Endothelial cell of umbilical vein (primary cell): ENCODE results near the gene CCDC82.

ENCODE experiments used
- CTCF ChIP-seq, 2 donors: IDR thresholded peaks; 1 replicate in 1 of 2; 2 replicates in 1 of 2; pipeline ENCODE4 v1.5.1; 2011; ENCODE audit warnings: low read length in 2 of 2, mild to moderate bottlenecking in 2 of 2, moderate library complexity in 2 of 2, control low read depth in 1 of 2, inconsistent platforms in 1 of 2, low read depth in 1 of 2; ENCODE audit not compliant: insufficient read depth in 1 of 2; ENCODE audit errors: extremely low read depth in 1 of 2
- EZH2 ChIP-seq: IDR thresholded peaks from 2 replicates; pipeline ENCODE4 v1.6.1; 2012; ENCODE audit warnings: borderline replicate concordance, low read depth, mild to moderate bottlenecking, moderate library complexity, low read length, inconsistent platforms; ENCODE audit not compliant: severe bottlenecking

GRCh38 chr11:96323642-96323985 is 66.1 kb downstream of the CCDC82 start:
- TF ChIP-seq CTCF (IDR thresholded peaks at IDR 0.05; ENCODE audit: extremely low read depth in 1 of 2, insufficient read depth in 1 of 2, low read depth in 1 of 2, low read length in 2 of 2) (no peak), EZH2 (no peak)
